HL-60 (cell line): ENCODE data around the gene PCK1.

Source experiments
- POLR2AphosphoS5 ChIP-seq: IDR thresholded peaks from 2 replicates; pipeline ENCODE4 v1.6.1; 2012; ENCODE audit warnings: low read depth
- SPI1 ChIP-seq: IDR thresholded peaks from 2 replicates; pipeline ENCODE4 v1.6.1; 2012; ENCODE audit warnings: low read depth, mild to moderate bottlenecking, borderline replicate concordance
- TF ChIP-seq, protein P1 (sequence below): IDR thresholded peaks from one replicate; pipeline ENCODE4 v1.5.1; 2011; ENCODE audit warnings: low read length, control low read depth, inconsistent platforms; ENCODE audit not compliant: insufficient read depth
- TF ChIP-seq, protein P2 (sequence below): IDR thresholded peaks from 2 replicates; pipeline ENCODE4 v1.6.1; 2012; ENCODE audit warnings: low read depth; ENCODE audit not compliant: insufficient replicate concordance

DNA sequence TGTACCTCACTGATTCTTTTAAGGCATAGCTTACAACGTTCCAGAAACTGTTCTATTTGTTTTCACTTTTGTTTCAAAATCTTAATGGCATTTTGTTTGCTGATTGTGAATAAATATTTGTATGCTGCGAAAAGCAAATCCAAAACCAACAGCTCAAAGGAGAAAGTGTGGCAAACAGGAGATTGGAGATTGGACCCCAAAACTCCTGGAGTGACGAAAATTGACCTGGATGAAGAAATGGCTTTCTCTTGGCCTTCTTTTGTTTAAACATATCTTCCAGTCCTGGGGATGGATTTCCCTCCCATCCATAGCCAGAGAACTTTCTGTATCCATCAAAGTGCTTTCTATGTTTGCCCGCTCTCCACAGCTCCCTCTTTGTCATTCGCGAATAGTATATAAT is 33.2 kb upstream of the PCK1 start:
- TF ChIP-seq, protein P1, sequence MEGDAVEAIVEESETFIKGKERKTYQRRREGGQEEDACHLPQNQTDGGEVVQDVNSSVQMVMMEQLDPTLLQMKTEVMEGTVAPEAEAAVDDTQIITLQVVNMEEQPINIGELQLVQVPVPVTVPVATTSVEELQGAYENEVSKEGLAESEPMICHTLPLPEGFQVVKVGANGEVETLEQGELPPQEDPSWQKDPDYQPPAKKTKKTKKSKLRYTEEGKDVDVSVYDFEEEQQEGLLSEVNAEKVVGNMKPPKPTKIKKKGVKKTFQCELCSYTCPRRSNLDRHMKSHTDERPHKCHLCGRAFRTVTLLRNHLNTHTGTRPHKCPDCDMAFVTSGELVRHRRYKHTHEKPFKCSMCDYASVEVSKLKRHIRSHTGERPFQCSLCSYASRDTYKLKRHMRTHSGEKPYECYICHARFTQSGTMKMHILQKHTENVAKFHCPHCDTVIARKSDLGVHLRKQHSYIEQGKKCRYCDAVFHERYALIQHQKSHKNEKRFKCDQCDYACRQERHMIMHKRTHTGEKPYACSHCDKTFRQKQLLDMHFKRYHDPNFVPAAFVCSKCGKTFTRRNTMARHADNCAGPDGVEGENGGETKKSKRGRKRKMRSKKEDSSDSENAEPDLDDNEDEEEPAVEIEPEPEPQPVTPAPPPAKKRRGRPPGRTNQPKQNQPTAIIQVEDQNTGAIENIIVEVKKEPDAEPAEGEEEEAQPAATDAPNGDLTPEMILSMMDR = no peak
- no peak for TF ChIP-seq POLR2AphosphoS5
- TF ChIP-seq, protein P2, sequence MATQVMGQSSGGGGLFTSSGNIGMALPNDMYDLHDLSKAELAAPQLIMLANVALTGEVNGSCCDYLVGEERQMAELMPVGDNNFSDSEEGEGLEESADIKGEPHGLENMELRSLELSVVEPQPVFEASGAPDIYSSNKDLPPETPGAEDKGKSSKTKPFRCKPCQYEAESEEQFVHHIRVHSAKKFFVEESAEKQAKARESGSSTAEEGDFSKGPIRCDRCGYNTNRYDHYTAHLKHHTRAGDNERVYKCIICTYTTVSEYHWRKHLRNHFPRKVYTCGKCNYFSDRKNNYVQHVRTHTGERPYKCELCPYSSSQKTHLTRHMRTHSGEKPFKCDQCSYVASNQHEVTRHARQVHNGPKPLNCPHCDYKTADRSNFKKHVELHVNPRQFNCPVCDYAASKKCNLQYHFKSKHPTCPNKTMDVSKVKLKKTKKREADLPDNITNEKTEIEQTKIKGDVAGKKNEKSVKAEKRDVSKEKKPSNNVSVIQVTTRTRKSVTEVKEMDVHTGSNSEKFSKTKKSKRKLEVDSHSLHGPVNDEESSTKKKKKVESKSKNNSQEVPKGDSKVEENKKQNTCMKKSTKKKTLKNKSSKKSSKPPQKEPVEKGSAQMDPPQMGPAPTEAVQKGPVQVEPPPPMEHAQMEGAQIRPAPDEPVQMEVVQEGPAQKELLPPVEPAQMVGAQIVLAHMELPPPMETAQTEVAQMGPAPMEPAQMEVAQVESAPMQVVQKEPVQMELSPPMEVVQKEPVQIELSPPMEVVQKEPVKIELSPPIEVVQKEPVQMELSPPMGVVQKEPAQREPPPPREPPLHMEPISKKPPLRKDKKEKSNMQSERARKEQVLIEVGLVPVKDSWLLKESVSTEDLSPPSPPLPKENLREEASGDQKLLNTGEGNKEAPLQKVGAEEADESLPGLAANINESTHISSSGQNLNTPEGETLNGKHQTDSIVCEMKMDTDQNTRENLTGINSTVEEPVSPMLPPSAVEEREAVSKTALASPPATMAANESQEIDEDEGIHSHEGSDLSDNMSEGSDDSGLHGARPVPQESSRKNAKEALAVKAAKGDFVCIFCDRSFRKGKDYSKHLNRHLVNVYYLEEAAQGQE = no peak
- TF ChIP-seq SPI1 = no peak
